NCI-H1694 treated with DMSO at 0.1 percent for 48 hours (cell line): ENCODE data around the gene TBC1D3H.
"Not testable (repeated sequence)": the region's sequence is repeated elsewhere in the genome, so short reads cannot be mapped to it uniquely, and the experiment has no call there.

Experiments used
- DNase-seq: peaks from one replicate; lab custom pipeline; 2025; lab: John Stamatoyannopoulos, UW

TBC1D3H gene

DNA sequence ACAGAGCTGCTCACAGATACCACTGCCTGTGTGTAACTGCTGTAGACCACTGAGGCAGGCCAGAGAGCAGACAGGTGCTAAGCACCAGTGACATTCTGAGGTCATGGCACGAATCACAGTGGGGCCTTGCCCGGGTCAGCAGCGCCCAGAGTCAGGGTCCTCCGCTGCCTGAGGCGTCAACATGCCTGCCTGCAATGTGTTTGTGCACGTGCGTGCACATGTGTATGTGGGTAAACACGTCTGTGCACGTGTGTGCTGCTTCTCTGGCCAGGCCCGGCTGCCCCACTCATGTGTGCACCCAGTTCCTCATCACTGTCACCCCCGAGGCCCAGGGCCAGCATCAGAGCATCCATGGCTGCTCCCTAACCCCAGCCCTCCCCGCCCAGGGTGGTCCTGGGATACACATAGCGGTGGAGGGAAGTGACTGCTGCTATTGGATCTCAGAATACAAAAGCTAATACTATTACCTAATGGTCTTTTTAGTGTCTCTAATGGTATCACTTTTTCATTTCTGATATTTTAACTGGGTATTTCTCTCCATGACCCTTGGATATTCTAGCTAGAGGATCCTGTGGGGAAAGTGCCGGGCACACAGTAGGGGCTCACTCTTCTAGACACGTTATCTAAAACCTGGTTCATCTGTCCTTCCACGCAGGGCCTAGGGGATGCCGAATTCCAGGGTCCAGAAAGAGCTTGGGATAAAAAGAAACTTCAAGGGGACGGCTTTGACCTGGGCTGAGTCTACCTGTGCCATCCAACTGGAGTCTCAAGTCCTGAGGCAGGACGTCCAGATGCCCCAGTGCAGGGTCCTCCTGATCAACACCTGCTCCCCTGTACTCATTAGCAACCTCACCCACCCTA, at the start of gene TBC1D3H:
TBC1D3H (minus strand) TSS at position 51 of the 861 bp plus-strand sequence. CDS start 1,540 bp downstream, outside the sequence.
- not testable (repeated sequence) for DNase-seq

DNA sequence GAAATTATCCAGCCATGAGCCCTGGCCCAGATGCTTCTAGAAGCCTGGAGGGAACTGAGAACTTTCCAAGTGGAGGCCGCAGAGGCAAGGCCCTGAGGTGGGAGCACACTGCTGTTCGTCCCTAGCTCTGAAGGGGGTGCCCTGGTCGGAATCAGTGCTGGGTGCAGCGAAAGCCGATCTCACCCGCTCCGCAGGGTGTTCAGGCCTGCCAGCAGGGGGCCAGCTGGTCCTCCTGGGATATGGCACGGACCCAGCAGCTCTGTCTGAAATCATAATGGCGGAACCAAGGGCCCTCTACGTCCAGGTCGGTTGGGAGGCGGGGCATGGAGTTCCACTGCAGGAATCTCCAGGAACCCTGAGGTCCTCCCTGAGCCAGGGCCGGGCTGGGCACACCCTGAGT, 40.7 kb upstream of the TBC1D3H start:
- DNase-seq = not testable (repeated sequence)

DNA sequence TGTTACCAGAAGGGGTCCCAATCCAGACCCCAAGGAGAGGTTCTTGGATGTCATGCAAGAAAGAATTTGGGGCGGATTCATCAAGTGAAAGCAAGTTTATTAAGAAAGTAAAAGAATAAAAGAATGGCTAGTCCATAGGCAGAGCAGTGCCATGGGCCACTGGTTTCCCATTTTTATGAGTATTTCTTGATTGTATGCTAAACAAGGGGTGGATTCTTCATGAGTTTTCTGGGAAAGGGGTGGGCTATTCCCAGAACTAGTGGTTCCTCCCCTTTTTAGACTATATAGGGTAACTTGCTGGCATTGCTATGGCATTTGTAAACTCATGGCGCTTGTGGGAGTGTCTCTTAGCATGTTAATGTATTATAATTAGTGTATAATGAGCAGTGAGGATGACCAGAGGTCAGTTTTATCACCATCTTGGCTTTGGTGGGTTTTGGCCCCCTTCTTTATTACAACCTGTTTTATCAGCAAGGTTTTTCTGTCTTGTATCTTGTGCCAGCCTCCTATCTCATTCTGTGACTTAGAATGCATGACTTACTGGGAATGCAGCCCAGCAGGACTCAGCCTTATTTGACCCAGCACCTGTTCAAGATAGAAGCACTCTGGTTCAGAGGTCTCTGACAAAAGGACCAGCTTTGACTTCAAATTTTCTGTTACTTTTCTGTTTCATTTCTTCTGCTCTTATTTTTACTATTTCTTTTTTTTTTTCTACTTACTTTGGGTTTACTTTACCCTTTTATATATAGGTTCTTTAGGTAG, 27.1 kb upstream of the TBC1D3H start:
- DNase-seq = not testable (repeated sequence)

GRCh38 chr17:36390943-36391645, 2.9 kb upstream of the TBC1D3H start:
- not testable (repeated sequence) for DNase-seq

- DNase-seq = not testable (repeated sequence)
Observed at GRCh38 chr17:36375938-36376337, 12.3 kb downstream of the TBC1D3H start.

DNA sequence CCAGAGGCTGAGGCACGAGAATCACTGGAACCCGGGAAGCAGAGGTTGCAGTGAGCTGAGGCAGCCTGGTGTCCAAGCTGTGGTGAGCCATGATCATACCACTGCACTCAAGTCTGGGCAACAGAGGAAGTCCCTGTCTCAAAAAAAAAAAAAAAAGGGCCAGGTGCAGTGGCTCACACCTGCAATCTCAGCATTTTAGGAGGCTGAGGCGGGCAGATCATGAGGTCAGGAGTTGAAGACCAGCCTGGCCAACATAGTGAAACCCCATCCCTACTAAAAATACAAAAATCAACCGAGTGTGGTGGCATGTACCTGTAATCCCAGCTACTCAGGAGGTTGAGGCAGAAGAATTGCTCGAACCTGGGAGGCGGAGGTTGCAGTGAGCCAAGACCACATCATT, 25.7 kb downstream of the TBC1D3H start:
- not testable (repeated sequence) for DNase-seq
